ENCODE data around the gene KCNMA1. TPM values are rescaled to one million over a fixed set of nuclear protein-coding genes. Genes with fewer than 3 reads are reported as not detected.

Gene KCNMA1
- total and polyA plus RNA-seq, 9 of the 15 experiments (the other 6 are each of a cell fraction or from before 2014, with no cell fraction given) = 0.01 to 0.95 (median 0.15) TPM; not detected in 4

DNA sequence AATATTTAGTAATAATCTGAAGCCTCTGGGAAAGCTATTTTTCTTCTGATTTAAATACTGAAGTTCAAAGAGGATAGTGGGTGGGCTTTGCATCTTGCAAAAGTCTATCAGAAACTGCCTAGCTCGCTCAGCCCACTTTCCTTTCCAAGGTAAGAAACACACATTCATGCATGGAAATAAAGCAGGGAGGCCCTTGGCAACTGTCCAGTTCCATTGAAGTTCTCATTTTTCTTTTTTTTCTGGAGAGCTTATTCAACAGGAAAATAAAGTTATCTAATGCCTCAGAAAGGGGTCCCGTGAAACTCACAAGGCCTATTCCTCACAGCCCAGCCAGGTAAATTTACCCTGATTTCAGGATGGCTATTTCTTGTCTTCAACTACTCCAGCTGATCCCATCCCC, 654.9 kb downstream of the KCNMA1 start (continued):
- no peak for TF ChIP-seq KDM4B (IDR thresholded peaks at IDR 0.05; ENCODE audit: borderline replicate concordance in 2 of 2, low read depth in 1 of 2)
- TF ChIP-seq, protein P1, sequence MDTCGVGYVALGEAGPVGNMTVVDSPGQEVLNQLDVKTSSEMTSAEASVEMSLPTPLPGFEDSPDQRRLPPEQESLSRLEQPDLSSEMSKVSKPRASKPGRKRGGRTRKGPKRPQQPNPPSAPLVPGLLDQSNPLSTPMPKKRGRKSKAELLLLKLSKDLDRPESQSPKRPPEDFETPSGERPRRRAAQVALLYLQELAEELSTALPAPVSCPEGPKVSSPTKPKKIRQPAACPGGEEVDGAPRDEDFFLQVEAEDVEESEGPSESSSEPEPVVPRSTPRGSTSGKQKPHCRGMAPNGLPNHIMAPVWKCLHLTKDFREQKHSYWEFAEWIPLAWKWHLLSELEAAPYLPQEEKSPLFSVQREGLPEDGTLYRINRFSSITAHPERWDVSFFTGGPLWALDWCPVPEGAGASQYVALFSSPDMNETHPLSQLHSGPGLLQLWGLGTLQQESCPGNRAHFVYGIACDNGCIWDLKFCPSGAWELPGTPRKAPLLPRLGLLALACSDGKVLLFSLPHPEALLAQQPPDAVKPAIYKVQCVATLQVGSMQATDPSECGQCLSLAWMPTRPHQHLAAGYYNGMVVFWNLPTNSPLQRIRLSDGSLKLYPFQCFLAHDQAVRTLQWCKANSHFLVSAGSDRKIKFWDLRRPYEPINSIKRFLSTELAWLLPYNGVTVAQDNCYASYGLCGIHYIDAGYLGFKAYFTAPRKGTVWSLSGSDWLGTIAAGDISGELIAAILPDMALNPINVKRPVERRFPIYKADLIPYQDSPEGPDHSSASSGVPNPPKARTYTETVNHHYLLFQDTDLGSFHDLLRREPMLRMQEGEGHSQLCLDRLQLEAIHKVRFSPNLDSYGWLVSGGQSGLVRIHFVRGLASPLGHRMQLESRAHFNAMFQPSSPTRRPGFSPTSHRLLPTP (IDR thresholded peaks at IDR 0.05; ENCODE audit: borderline replicate concordance, extremely low read depth, insufficient read length) = no peak
- no peak for TF ChIP-seq COPS2 (conservative IDR thresholded peaks at IDR 0.05)
- TF ChIP-seq KLF6 (CRISPR knock-in tag; IDR thresholded peaks at IDR 0.05; ENCODE audit: borderline replicate concordance) = no peak
- TF ChIP-seq PURB (CRISPR knock-in tag; IDR thresholded peaks at IDR 0.05; ENCODE audit: low read depth) = no peak
- no peak for TF ChIP-seq CBX3 (IDR thresholded peaks at IDR 0.05; ENCODE audit: borderline replicate concordance in 1 of 2, low read length in 2 of 2)

DNA sequence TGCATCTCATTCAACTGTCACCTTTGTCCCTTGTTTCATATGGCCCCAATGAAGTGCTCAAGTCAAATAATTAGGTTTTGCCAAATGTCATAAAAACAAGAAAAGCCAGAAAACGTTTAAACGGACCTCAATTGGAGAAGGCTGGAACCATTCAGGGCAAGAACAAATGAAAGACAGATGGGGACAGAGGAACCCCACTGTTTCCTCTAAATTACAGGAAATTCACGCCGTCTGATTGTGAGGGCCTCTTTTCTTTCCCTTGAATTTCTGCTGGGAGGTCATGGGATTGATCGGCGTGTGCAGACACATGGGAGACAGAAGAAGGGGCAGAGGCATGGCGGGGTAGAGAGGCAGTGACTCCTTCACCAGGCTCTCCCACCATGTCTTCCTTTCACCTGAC, 656.4 kb downstream of the KCNMA1 start:
- ATAC-seq (no peak), FAIRE-seq (no peak), DNase-seq (ENCODE audit: extremely low read depth in 1 of 4, low spot score in 3 of 4) (no peak)
- no peaks in the 10 kb centered on the region for H3K9me3 ChIP-seq (replicated peaks; ENCODE audit: control insufficient read depth, insufficient read depth, low read depth, low read length)
- in situ Hi-C loops (cut with MboI) (no loop called here), intact Hi-C loops (cut with micrococcal nuclease) (loop anchor here (10.0 kb wide), 2 partner anchors 436 to 1576 kb away; partner anchors contain the start of gene ZNF503)
- no peaks in the 10 kb centered on the region for H3K36me3 ChIP-seq (ENCODE audit: control insufficient read depth, insufficient read depth, low read length)
- H3K79me2 ChIP-seq (ENCODE audit: control insufficient read depth, insufficient read depth, low read length) = no peaks in the 10 kb centered on the region
- peaks cover 0 to 5% of the 10 kb centered on the region in 2 experiments; a peak in 1 of 5 replicates for H3K27me3 ChIP-seq (ENCODE audit: control insufficient read depth in 2 of 2, insufficient read depth in 2 of 2, low read length in 2 of 2)
- no peak overlapping the region for H3K27ac ChIP-seq (ENCODE audit: extremely low read depth, low read depth, low read length)
- no peak for TF ChIP-seq RBBP5 (IDR thresholded peaks at IDR 0.05; ENCODE audit: borderline replicate concordance, insufficient read depth, low read length, poor library complexity, severe bottlenecking)
- no peak for TF ChIP-seq RBM34 (IDR thresholded peaks at IDR 0.05; ENCODE audit: borderline replicate concordance, insufficient read depth, low read length)
- TF ChIP-seq, protein P2, sequence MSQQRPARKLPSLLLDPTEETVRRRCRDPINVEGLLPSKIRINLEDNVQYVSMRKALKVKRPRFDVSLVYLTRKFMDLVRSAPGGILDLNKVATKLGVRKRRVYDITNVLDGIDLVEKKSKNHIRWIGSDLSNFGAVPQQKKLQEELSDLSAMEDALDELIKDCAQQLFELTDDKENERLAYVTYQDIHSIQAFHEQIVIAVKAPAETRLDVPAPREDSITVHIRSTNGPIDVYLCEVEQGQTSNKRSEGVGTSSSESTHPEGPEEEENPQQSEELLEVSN (IDR thresholded peaks at IDR 0.05; ENCODE audit: borderline replicate concordance in 1 of 2, extremely low read depth in 1 of 2, insufficient read depth in 1 of 2, insufficient read length in 1 of 2, low read depth in 1 of 2, low read length in 1 of 2, poor library complexity in 1 of 2, severe bottlenecking in 1 of 2) = no peak
- no peak for TF ChIP-seq POLR3G (IDR thresholded peaks at IDR 0.05; ENCODE audit: extremely low read depth, insufficient read length, insufficient replicate concordance)
- TF ChIP-seq ZNF23 (CRISPR knock-in tag; IDR thresholded peaks at IDR 0.05) = no peak
- H3K4me3 ChIP-seq = no peak overlapping the region
- ChIA-PET POLR2A (no interaction called here), CTCF (ENCODE audit: low intra/inter-chr PET ratio) (no interaction called here)
- 0% methylated on average over 7 of the region's 7 CpGs for WGBS (ENCODE audit: insufficient coverage, low coverage, missing lambda C conversion rate)
- no peak overlapping the region for H3K9ac ChIP-seq (ENCODE audit: insufficient read depth in 1 of 2, low read depth in 2 of 2, low read length in 2 of 2)
- no peaks in the 10 kb centered on the region for H4K20me1 ChIP-seq (replicated peaks; ENCODE audit: control insufficient read depth, insufficient read depth, low read length)
- H3K4me1 ChIP-seq (replicated peaks in 1 of 2; ENCODE audit: control insufficient read depth in 2 of 2, insufficient read depth in 2 of 2, low read length in 2 of 2) = no peaks in the 10 kb centered on the region
- H3K4me2 ChIP-seq (ENCODE audit: insufficient read depth, low read length) = no peak overlapping the region
- H2AFZ ChIP-seq (ENCODE audit: low read depth, low read length) = no peak overlapping the region
- H3K9me1 ChIP-seq (ENCODE audit: control insufficient read depth, insufficient read depth, low read length) = no peaks in the 10 kb centered on the region
- BruUV-seq (replicated peaks) = no TSS peak
